ENCODE measurements around the gene NSG2. TPM values are rescaled to one million over a fixed set of nuclear protein-coding genes. Genes with fewer than 3 reads are reported as not detected.

NSG2 gene
- total RNA-seq, 4 donors from 2014 or later = not detected

GRCh38 chr5:174087783-174088182, 42.3 kb downstream of the NSG2 start:
- DNase-seq = no peak
- in situ Hi-C loops (cut with MboI; ENCODE audit: low sequenced_read_pairs in 4 of 4) = no loop called here
- peaks cover 0 to 10% (median 4%) of the 10 kb centered on the region in 3 donors for H3K27me3 ChIP-seq
- H3K27ac ChIP-seq = no peak overlapping the region
- ATAC-seq = no peak
- no peaks in the 10 kb centered on the region for H3K36me3 ChIP-seq
- TF ChIP-seq POLR2A (IDR thresholded peaks at IDR 0.05) (no peak), CTCF (IDR thresholded peaks at IDR 0.05 in 4 of 5, conservative IDR thresholded peaks at IDR 0.05 in 1 of 5) (no peak)
- intact Hi-C loops (cut with DNase I; ENCODE audit: low total_unique reads) = no loop called here
- H3K4me3 ChIP-seq = no peak overlapping the region
- no peaks in the 10 kb centered on the region for H3K9me3 ChIP-seq
- H3K4me1 ChIP-seq = no peaks in the 10 kb centered on the region

- no peaks in the 10 kb centered on the region for H3K4me1 ChIP-seq
- intact Hi-C loops (cut with DNase I; ENCODE audit: low total_unique reads) = no loop called here
- peaks cover 0 to 10% (median 4%) of the 10 kb centered on the region in 3 donors for H3K27me3 ChIP-seq
- no peaks in the 10 kb centered on the region for H3K9me3 ChIP-seq
- ATAC-seq (no peak), DNase-seq (no peak)
- in situ Hi-C loops (cut with MboI; ENCODE audit: low sequenced_read_pairs in 4 of 4) = no loop called here
- no peak for TF ChIP-seq POLR2A (IDR thresholded peaks at IDR 0.05)
- TF ChIP-seq CTCF (IDR thresholded peaks at IDR 0.05 in 4 of 5, conservative IDR thresholded peaks at IDR 0.05 in 1 of 5) = no peak
- no peak overlapping the region for H3K27ac ChIP-seq
- H3K4me3 ChIP-seq = no peak overlapping the region
- H3K36me3 ChIP-seq = no peaks in the 10 kb centered on the region
These were observed 44.6 kb downstream of the NSG2 start for GRCh38 chr5:174090129-174090528.

GRCh38 chr5:174093123-174093522, 47.6 kb downstream of the NSG2 start:
- Histone ChIP-seq H3K27ac (no peak overlapping the region), H3K36me3 (no peaks in the 10 kb centered on the region), H3K4me3 (no peak overlapping the region), H3K4me1 (no peaks in the 10 kb centered on the region), H3K9me3 (no peaks in the 10 kb centered on the region), H3K27me3 (peaks cover 0 to 10% (median 4%) of the 10 kb centered on the region in 3 donors)
- in situ Hi-C loops (cut with MboI; ENCODE audit: low sequenced_read_pairs in 4 of 4) = no loop called here
- intact Hi-C loops (cut with DNase I; ENCODE audit: low total_unique reads) = no loop called here
- no peak for ATAC-seq
- TF ChIP-seq CTCF (IDR thresholded peaks at IDR 0.05 in 4 of 5, conservative IDR thresholded peaks at IDR 0.05 in 1 of 5) = no peak
- TF ChIP-seq POLR2A (IDR thresholded peaks at IDR 0.05) = no peak
- no peak for DNase-seq

GRCh38 chr5:174094857-174095606, 49.5 kb downstream of the NSG2 start:
- in situ Hi-C loops (cut with MboI; ENCODE audit: low sequenced_read_pairs in 4 of 4) (no loop called here), intact Hi-C loops (cut with DNase I; ENCODE audit: low total_unique reads) (no loop called here)
- H3K9me3 ChIP-seq = no peaks in the 10 kb centered on the region
- DNase-seq (no peak), ATAC-seq (no peak)
- no peak overlapping the region for H3K4me3 ChIP-seq
- H3K27me3 ChIP-seq = peaks cover 0 to 2% (median 1%) of the 10 kb centered on the region in 3 donors
- no peak overlapping the region for H3K27ac ChIP-seq
- H3K4me1 ChIP-seq = no peaks in the 10 kb centered on the region
- TF ChIP-seq CTCF (IDR thresholded peaks at IDR 0.05 in 4 of 5, conservative IDR thresholded peaks at IDR 0.05 in 1 of 5) (no peak), POLR2A (IDR thresholded peaks at IDR 0.05) (no peak)
- H3K36me3 ChIP-seq = no peaks in the 10 kb centered on the region
